A549 (cell line): ENCODE results near the gene GPR173.
A peak's percentile ranks its signal among the peaks of the same experiment; 100 is the strongest.

Experiments
- CHD2 ChIP-seq: fragments of 150-350 bp; IDR thresholded peaks from 2 replicates; pipeline ENCODE4 v1.6.1; 2014; ENCODE audit warnings: low read length; ENCODE audit not compliant: partially characterized antibody
- CTCF ChIP-seq: fragments of >200 bp; sonication (Bioruptor Twin); formaldehyde crosslinking; IDR thresholded peaks from 3 replicates; pipeline ENCODE4 v1.5.1; 2016
- E2F6 ChIP-seq: IDR thresholded peaks from 2 replicates; pipeline ENCODE4 v1.6.1; 2012; ENCODE audit warnings: low read depth, borderline replicate concordance
- HOXA7 ChIP-seq: fragments of 250-450 bp; sonication (Bioruptor Pico); IDR thresholded peaks from 2 replicates; pipeline ENCODE4 v1.5.0; 2020; ENCODE audit warnings: mild to moderate bottlenecking, moderate library complexity
- MAFK ChIP-seq: fragments of 450-650 bp; IDR thresholded peaks from 2 replicates; pipeline ENCODE4 v1.6.1; 2014; ENCODE audit not compliant: partially characterized antibody
- NFE2L2 ChIP-seq: fragments of 150-350 bp; conservative IDR thresholded peaks from 2 replicates; pipeline ENCODE4 v1.6.1; 2014; ENCODE audit warnings: low read length
- NPAS2 ChIP-seq: fragments of 250-450 bp; sonication (Bioruptor Pico); IDR thresholded peaks from 2 replicates; pipeline ENCODE4 v1.8.0; 2022; ENCODE audit warnings: mild to moderate bottlenecking, moderate library complexity, borderline replicate concordance
- PHF8 ChIP-seq: fragments of 200-600 bp; sonication (generic); IDR thresholded peaks from 2 replicates; pipeline ENCODE4 v1.6.1; 2016; ENCODE audit warnings: low read depth, mild to moderate bottlenecking, antibody characterized with exemption, moderate library complexity, borderline replicate concordance
- POLR2A ChIP-seq: IDR thresholded peaks from 2 replicates; pipeline ENCODE4 v1.6.1; 2012; ENCODE audit warnings: mild to moderate bottlenecking, low read length
- RFX5 ChIP-seq: fragments of 450-650 bp; IDR thresholded peaks from 2 replicates; pipeline ENCODE4 v1.7.1; 2014; ENCODE audit warnings: antibody characterized with exemption, mild to moderate bottlenecking, moderate library complexity
- SMC3 ChIP-seq: fragments of >200 bp; sonication (Bioruptor Twin); formaldehyde crosslinking; IDR thresholded peaks from 3 replicates; pipeline ENCODE4 v1.6.1; 2018; ENCODE audit warnings: inconsistent platforms
- TF ChIP-seq, protein P1 (sequence below): fragments of >200 bp; sonication (Bioruptor Twin); formaldehyde crosslinking; IDR thresholded peaks from 2 replicates; pipeline ENCODE4 v1.6.1; 2016
- TF ChIP-seq, protein P2 (sequence below): fragments of 150-350 bp; IDR thresholded peaks from 2 replicates; pipeline ENCODE4 v1.6.1; 2014; ENCODE audit warnings: low read depth, mild to moderate bottlenecking, low read length

DNA sequence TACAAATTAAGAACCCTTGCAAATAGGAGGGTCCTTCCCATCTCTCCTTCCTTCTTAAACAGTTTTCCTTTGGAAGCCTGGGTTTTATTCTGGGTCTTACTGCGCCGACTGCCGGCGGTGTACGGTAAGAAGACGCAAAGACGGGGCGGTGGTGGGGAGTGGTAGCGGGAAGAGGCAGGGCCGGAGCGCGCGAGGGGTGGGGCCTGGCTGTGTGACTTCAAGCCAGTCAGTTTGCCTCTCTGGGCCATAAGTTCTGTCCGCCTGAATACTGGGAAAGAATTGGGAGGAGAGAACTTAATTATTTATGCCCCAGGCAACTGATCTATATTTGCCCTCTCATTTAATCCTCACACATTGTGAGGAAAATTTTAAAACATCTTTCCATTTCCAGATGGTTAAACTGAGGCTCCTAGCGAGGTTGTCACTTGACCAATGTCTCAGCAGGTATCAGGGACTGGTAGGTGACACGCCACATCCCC is 44.6 kb downstream of the GPR173 start:
- TF ChIP-seq HOXA7 (CRISPR knock-in tag) (no peak), CTCF (peak; percentile 64), POLR2A (no peak), RFX5 (no peak), CHD2 (no peak), NPAS2 (CRISPR knock-in tag) (no peak), NFE2L2 (no peak), E2F6 (no peak), MAFK (no peak), SMC3 (peak; percentile 62), PHF8 (no peak)
- TF ChIP-seq, protein P1, sequence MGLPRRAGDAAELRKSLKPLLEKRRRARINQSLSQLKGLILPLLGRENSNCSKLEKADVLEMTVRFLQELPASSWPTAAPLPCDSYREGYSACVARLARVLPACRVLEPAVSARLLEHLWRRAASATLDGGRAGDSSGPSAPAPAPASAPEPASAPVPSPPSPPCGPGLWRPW = no peak
- TF ChIP-seq, protein P2, sequence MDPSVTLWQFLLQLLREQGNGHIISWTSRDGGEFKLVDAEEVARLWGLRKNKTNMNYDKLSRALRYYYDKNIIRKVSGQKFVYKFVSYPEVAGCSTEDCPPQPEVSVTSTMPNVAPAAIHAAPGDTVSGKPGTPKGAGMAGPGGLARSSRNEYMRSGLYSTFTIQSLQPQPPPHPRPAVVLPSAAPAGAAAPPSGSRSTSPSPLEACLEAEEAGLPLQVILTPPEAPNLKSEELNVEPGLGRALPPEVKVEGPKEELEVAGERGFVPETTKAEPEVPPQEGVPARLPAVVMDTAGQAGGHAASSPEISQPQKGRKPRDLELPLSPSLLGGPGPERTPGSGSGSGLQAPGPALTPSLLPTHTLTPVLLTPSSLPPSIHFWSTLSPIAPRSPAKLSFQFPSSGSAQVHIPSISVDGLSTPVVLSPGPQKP = no peak
